CD4-positive, alpha-beta T cell treated with Interleukin-17A for 1 hour (primary cell): ENCODE data around the gene MME.

Experiments used
- DNase-seq: peaks from one replicate; pipeline ENCODE4 v3.0.0-alpha.2; 2020

Gene MME

DNA sequence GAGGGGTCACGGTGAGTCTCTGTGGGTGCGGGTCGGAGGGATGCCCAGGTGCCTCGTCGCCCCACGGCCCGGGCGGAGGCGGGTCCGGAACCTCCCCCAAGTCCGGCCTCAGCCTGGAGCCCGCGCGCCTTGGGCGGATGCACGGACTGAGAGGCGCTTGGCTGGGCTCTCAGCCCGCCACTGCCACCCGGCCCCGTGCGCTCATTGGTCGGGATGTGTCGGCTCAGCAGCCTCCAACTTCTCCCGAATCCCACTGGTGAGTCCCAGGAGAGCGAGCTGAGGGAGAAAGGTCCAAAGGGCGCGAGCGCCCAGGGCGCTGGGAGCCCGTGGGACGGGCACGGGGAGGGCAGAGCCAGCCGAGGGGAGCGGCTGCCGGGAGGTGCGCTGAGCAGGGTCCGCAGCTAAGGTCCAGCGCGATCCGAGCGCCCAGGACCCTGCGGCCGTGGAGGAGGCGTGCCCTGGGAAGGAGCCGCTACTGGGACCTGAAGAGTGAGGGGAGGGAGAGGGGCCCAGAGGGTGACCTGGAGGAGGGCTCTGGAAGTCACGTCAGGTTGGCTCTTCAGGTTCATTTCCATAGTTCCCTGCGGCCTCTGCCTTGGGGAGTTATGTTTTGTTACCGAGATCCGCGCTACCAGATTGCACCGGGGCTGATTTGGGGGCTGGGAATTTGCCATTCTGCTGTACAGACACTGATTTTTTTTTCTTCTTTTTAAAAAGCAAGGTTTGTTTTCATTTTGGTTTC is at the start of gene MME:
Gene MME (plus strand): TSS at position 574 of the 742 bp plus-strand sequence. CDS start 3,849 bp downstream, outside the sequence.
- no peak for DNase-seq

DNA sequence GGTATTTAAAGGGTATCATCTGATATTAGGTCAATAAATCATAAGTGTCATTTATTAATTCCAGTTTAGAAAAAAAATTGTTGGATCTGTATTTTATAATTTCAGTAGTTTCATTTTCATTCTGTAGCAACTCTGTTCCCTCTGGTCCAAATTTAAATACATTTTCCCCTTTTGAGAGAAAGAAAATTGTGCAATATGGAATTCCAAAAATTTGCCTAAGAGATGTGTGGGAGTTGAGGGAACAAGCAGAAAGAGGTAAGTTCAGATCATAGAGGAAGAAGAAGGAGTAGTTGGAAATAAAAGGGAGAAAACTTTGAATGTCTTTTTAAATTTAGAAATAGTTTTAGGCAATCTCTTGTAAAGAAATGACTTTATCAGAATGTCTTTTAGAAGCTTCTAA is 48.9 kb upstream of the MME start:
- no peak for DNase-seq

DNA sequence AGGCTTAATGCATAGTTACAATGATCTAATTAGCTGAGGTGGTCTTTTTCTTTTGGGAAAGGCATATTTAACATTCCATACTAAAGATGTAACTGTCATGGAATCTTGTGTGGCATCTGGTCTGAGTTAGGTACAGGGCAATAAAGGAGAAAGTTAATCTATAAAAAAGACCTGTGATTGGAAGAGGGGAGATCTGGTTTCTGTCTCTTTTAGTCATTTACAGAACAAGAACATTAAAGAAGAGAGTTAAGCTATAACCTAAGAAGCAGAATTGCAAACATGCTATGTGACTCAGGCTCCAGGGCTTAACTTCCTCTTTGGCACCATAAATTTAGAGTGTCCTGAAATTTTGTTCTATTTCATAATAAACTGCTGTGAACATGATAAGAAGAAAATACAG is 47.2 kb upstream of the MME start:
- DNase-seq: no peak

DNA sequence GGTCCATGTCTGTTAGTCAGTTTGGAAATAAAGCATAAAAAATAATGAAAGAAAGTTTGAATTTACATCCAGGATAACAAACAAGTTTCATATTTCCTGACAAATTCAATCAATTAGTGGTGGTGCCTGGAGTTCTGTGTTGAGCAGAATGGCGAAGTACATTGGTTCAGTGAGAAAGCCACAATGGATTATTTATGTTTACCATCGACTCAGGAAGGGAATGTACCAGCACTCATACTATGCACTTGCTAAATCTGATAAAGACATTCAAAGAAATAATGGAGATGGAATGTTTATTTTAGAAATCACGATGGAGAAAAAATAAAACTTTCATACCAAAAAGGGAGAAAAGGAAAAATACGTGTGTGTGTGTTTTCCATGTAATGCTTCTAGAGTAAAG is 45.3 kb upstream of the MME start:
- DNase-seq: no peak

DNA sequence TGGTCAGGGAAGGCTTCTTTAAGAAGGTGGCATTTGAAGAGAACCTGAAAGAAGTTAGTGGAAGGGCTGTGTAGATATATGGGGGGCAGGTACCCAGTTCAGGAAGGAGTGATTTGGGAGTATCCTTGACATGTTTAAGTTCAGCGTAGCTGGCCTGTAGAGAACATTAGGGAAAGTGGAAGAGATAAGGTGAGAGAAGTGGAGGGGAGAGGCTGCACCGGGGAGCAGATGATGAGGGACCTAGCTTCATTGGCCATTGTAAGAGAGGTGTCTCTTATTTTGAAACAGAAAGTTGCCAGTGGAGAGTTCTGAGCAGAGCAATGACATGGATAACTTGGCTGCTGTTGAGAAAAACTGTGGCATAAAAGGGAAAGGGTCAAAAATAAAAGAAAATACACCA is 44.6 kb upstream of the MME start:
- DNase-seq: no peak

DNA sequence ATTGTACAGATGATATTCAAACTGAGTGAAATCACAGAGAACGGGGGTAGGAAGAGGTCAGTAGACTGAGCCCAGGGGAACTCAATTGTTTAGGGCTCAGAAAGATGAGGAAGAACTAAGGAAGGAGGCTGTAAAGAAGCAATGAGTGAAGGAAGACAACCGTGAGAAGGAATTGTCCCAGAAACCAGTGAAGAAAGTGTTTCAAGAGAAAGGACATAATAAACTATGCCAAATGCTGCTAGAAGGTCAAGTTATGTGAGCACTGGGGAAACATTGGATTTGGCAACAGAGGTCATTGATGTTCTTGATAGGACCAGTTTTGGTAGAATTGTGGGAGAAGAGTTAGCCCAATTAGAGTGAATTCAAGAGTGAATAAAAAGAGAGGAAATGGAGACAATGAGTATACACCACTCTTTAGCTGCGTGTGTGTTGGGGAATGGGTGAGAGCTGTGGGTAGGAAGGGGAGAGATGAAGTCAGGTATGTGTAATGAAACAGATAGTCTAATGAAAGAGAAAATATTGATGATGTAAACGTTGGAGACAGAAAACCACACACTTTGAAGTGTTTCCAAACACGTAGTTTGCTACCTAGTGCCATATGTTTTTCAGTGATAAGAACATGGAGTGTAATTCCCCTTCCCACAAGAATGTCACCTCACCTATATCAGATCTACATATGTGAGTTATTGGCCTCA is 42.5 kb upstream of the MME start:
- DNase-seq: no peak

DNA sequence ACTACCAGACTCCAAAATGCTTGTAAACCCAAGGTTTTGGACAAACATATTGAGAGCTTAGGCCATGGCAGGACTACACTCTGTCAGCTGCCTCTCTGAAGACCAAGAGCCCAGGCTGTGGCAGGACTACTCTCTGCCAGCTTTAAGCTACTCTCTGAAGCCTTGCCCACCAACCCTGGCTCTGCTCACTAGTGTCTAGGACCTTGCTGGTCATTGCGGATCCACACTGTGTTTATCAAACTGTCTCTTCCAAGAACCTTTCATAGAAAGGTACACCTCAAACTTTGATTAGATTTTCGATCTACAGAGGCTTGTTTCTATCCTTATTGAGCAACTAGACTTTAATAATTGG is 41.9 kb upstream of the MME start:
- no peak for DNase-seq

DNA sequence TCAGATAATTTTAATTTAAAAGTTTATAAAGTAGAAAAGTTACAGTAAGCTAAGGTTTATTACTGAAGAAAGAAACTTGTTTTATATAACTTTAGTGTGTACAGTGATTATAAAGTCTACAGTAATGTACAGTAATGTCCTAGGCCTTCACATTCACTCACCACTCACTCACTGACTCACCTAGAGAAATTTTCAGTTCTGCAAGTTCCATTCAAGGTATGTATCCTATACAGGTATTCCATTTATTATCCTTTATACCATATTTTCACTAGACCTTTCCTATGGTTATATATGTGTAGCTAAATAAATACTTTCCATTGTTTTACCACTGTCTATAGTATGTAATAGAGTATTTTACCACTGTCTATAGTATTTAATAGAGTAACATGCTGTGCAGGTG is 33.2 kb upstream of the MME start:
- DNase-seq: no peak

DNA sequence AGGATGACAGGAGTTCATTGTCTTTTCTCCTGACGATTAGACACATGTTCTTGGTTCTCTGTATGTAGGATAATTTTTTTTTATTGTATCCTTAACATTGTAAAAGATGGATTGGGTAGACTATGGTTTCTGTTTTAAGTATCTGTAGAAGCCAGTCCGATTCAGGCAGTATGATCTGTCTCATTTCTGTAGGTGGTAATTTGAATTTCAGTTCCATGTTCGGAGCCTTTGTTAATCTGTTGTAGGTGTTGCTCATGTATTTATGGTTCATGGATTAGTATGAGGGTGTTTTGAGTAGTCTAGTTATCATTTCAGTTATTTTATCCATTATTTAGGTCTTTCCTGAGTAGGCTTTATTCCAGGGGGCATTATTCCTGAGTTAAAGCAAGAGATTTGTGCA is 32.4 kb upstream of the MME start:
- no peak for DNase-seq

DNA sequence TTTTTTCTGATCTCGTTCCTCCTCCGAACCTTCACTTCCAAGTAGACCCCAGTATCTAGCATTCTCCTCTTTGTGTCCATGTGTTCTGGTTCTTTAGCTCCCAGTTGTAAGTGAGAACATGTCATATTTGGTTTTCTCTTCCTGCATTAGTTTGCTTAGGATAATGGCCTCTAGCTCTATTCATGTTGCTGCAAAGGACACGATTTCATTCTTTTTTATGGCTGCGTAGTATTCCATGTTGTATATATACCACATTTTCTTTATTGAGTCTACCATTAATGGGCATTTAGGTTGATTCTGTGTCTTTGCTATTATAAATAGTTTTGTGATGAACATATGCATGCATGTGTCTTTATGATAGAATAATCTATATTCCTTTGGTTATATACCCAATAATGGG is 30.2 kb upstream of the MME start:
- DNase-seq: no peak

DNA sequence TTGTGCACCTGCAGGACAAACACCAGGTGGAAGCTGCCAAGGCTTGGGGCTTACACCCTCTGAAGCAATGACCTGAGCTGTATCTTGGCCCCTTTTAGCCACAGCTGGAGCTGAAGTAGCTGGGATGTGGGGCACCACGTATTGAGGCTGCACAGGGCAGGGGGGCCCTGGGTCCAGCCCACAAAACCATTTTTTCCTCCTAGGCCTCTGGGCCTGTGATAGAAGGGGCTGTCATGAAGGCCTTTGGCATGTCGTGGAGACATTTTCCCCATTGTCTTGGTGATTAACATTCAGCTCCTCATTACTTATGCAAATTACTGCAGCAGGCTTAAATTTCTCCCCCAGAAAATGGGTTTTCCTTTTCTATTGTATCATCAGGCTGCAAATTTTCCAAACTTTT is 27.6 kb upstream of the MME start:
- DNase-seq: no peak

DNA sequence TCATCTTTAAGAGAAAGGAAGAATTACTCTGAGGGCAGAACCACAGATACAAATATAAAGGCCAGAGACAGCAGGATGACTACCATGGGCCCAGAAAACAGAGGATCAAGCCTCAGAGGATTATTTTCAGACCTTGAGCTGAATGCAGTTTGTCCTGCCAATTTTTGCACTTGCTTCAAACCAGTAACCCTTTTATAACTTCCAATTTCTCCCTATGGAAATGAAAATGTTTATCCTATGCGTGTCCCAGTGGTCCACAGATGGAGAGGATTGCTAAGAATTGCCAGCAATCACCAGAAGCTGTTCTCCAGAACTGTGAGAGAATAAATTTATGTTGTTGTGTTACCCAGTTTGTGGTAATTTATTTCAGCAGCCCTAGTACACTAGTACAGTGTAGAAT is 26.4 kb upstream of the MME start:
- DNase-seq: no peak

DNA sequence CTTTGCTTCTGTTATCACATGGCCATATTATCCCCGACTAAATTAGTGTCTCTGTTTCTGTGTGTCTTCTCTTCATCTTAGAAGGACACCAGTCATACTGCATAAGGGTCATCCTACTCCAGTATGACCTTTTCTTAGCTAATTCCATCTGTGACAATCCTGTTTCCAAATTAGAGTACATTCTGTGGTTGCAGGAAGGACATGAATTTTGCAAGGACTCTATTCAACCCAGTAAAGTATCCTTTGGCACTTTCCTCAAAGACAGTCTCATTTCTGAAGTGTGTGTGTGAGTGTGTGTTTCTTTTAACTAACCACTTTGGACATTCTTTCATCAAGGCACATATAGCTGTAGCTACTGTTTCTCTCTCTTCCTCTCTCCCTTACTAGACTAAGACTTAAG is 15.2 kb upstream of the MME start:
- DNase-seq: no peak

DNA sequence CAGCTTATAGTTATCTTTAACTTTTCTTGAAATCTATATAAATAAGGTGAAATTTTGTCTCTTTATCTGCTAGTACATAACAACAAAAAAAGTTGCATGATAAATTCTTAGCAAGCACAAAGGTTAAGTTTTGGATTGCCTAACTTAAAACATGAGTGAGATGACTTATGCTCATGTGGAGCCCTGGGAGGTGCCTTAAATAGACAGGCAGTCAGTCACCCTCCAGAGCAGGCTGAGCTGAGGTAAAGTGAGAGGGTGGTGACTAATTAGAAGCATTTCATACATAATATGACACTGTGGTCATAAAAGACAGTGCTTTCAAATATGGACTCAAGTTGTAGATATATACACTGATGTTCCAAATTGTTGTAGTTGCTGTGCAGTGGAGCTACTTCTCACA is 14.6 kb upstream of the MME start:
- DNase-seq: no peak

DNA sequence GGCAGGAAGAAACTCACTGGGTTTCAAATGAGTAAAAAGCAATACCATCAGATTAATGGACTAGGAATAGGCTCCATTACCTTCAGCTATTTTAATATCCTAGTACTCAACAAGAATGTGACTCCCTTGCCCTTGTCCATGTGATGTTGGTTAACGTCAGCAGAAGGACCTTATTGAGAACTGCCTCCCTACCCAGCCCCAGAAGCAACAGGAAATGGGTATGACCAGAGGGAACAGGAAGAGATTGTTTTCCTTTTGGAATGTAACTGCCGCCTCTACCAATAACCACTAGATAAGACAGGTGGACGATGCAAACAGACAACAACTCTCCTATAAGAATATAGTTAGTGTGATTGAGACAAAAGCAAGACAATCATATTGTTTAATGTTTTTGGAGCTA is 10.4 kb upstream of the MME start:
- no peak for DNase-seq

DNA sequence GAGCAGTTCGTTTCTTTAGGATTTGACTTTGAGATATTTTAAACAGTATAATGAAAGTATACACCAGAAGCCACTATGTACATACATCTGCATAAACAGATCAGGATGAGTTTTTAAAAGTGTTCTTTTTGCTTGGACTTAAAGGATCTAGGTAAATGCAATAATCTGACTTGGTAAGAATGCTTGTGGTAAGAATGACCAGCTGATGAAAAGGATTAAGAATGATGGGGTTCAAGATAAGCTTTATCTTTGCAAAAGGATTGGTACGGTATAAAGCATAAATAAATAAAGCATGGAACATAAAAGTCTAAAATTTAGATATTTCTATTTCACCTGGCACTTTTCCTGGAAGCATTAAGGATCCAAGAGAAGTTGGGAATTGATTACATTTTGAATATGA is 9.8 kb upstream of the MME start:
- no peak for DNase-seq

DNA sequence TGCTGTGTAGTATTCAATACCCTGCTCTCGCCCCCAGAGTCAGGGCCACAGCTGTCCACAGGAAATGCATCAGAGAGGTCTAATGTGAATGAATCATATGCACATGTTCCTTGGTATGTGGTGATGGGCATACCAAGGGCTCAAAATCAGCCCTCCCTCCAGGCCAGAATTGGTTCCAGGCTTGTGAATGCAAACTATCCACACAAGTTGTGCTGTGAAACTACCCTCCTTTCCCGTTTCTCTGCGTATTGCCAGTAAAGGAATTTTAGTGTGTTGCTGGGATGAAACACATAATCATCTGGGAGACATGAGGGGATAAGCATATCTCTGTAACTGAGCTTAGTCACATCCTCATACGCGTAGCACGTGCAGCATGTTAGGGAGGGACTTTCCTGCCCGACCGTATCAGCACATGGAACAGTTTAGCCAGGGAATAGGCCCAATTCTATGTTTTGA is 9.2 kb upstream of the MME start:
- no peak for DNase-seq

DNA sequence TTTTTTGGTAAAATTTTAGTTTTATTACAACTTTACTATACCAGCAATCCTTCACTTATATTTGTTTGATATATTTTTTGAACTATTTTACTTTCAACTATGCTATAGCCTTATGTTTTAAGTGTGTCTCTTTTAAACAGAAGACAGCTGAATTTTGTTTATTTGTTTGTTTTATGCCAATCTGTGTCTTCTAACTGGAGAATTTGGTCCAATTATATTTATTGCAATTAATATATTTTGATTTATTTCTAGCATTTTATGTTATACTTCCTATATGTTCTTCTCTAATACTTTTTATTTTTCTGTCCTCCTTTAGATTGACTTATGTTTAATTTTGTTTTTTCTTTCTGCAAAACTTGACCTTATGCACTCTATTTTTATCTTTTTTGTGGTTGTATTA is 4.9 kb upstream of the MME start:
- no peak for DNase-seq

DNA sequence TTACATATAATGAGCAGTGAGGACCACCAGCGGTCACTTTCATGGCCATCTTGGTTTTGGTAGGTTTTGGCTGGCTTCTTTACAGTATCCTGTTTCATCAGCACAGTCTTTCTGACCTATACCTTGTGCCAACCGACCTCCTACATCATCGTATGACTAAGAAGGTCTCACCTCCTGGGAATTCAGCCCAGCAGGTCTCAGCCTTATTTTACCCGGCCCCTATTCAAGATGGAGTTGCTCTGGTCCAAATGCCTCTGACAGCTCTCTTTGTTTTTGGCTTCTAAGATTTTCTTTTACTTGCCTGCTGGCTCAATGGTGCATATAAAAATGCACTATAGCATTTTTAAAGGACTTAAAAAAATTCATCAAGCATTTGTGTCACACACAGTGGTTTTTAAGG is 3.2 kb upstream of the MME start:
- no peak for DNase-seq

DNA sequence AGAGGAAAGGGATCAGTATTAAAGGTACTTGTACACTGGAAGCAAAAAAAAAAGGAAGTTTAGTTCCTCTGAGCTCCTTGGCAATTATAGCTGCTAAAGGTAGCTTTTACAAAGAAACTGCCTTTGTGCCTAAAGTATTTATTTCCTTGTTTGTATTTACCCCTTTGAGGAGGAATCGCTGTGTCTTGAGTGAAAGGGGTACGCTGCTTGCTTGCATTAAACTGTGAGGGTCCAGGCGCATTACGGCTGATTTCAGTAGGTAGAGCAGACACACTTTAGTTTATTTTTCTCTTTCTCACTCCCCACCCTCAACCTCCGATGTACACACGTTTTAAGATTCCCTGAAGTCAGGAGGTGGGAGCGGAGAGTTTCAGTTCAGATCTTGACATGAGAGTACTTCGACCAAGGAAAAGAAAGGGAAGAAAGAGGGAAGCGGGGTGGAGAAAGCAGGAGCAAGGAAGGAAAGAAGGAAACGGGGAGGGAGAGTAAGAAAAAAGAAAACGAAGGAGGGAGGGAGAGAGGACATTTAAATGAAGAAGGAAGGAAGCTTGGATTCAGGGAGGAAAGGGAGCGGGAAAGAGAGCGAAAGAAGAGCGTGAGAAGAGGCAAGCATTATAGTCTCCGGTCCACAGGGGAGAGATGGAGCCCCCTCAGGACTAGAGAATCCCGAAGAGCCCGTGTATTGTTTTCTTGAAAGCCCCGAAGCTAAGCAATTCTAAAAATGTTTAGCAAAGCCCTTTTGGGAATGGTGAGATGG is 1.2 kb upstream of the MME start:
- DNase-seq: no peak

DNA sequence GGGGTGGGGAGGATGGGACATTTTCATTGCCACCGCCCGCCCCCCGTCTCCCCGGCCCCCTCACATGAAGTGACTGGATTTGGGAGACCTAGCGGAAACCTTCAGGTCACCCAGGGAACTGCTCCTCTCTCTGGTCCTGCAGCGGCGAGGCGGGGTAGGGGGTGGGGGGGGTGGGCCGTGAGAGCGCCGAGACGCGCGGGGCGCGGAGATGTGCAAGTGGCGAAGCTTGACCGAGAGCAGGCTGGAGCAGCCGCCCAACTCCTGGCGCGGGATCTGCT is 712 bp upstream of the MME start:
- no peak for DNase-seq

DNA sequence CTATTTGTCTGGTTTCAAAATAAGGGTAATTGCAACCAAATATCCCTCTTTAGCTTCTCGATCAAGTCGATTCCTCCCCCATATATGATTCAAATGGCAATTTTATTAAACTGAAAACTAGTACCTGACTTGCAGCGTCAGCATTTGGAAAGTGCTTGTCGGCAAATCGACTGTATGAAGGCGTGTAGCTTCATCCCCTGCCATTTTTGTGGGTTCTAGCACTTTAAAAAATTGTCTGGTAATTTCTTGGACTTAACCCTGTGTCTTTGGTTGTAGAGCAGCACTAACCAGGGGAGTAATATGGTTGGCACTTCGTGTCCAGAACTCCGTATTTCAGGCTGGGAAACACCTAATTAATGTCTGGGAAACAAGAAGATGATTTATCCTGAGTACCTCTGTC is 573 bp downstream of the MME start:
- no peak for DNase-seq

DNA sequence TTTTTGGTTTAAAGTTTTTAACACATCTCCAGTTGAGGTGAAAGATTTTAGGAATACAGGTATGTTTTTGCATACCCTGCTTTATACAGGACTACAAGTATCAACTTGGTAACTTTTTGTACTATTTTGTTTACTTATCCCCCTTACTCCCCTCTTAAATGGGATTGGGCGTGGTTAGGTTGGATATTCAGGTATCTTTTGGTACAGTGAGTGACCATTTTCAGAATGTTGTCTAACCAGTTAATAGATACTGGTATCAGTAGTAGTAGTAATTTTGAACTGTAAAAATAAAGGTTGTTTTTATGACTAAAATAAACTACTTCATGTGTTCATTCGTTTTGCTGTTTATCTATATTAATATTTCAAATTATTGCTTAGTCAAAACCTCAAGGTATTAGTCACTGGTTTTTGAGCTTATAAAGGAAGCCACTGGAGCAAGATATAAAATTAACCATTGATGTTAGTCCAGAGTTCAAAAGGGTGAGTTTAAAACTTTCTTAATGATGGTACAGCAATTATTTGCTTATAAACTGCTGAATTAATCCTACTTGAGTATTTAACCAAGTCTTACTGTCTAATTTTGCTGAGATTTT is 3.3 kb downstream of the MME start:
- no peak for DNase-seq

DNA sequence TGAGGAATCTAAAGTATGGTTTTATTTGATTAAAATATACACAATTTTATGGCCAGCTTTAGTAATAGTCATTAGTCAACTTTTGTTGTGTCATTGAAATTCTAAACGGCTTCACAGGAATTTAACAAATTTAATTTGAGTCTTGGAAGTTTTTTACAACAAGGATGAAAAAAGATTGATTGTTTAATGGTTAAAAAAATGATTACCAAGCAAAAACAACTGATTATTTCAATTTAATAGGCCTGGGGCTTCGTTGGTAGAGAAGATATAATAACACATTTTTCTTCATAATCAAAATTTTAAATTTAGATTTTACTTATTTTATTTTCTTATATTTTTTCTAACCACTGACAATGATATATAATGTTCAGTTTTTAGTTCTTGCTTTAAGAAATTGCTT is 4.4 kb downstream of the MME start:
- no peak for DNase-seq
